Smooth muscle cell (in vitro differentiated cells): Measurements from ENCODE around the gene MED17. TPM values are rescaled to one million over a fixed set of nuclear protein-coding genes. Genes with fewer than 3 reads are reported as not detected.

Source experiments
- DNase-seq: peaks from one replicate; lab custom pipeline; 2025; ENCODE audit not compliant: unreplicated experiment; lab: John Stamatoyannopoulos, UW
- H2AFZ ChIP-seq: fragments of 200-600 bp; sonication (generic); 2 replicates; pipeline ENCODE4 v1.6.0; 2016; ENCODE audit warnings: antibody characterized with exemption, low read depth, mild to moderate bottlenecking
- H3F3A ChIP-seq: fragments of 200-600 bp; sonication (generic); 2 replicates; pipeline ENCODE4 v1.6.0; 2017; ENCODE audit warnings: antibody characterized with exemption, low read depth
- H3K27ac ChIP-seq: fragments of 200-600 bp; sonication (generic); 2 replicates; pipeline ENCODE4 v1.5.1; 2016; ENCODE audit warnings: low read depth, mild to moderate bottlenecking
- H3K27me3 ChIP-seq: fragments of 200-600 bp; sonication (generic); 2 replicates; pipeline ENCODE4 v1.6.1; 2016; ENCODE audit warnings: low read depth, mild to moderate bottlenecking
- H3K36me3 ChIP-seq: fragments of 200-600 bp; sonication (generic); 2 replicates; pipeline ENCODE4 v1.5.1; 2016; ENCODE audit warnings: low read depth
- H3K4me1 ChIP-seq: fragments of 200-600 bp; sonication (generic); 2 replicates; pipeline ENCODE4 v1.5.1; 2016; ENCODE audit warnings: low read depth
- H3K4me2 ChIP-seq: fragments of 200-600 bp; sonication (generic); 2 replicates; pipeline ENCODE4 v1.6.0; 2016; ENCODE audit warnings: mild to moderate bottlenecking
- H3K4me3 ChIP-seq: fragments of 200-600 bp; sonication (generic); 2 replicates; pipeline ENCODE4 v1.5.1; 2016; ENCODE audit warnings: mild to moderate bottlenecking
- H3K79me2 ChIP-seq: fragments of 200-600 bp; sonication (generic); 2 replicates; pipeline ENCODE4 v1.6.0; 2016; ENCODE audit warnings: low read depth, mild to moderate bottlenecking
- H3K9ac ChIP-seq: fragments of 200-600 bp; sonication (generic); 2 replicates; pipeline ENCODE4 v1.6.0; 2016; ENCODE audit warnings: low read depth
- H3K9me3 ChIP-seq: fragments of 200-600 bp; sonication (generic); replicated peaks from 2 replicates; pipeline ENCODE4 v1.5.1; 2016; ENCODE audit warnings: low read depth
- H4K20me1 ChIP-seq: fragments of 200-600 bp; sonication (generic); 2 replicates; pipeline ENCODE4 v1.6.0; 2016; ENCODE audit warnings: low read depth
- CTCF ChIP-seq: fragments of 200-600 bp; sonication (generic); IDR thresholded peaks from 2 replicates; pipeline ENCODE4 v1.5.1; 2017; ENCODE audit warnings: borderline replicate concordance, mild to moderate bottlenecking, antibody characterized with exemption; ENCODE audit not compliant: insufficient read depth, poor library complexity, severe bottlenecking
- WGBS: methylation state at CpG from one replicate; pipeline ENCODE4 v1.1.7; 2016; ENCODE audit warnings: low lambda C conversion rate; 5-methylcytosine and 5-hydroxymethylcytosine counted together
- polyA plus RNA-seq: library from polyadenylated mRNA; unstranded; fragments of >200 nt; fragmentation: Nextera tagmentation; extraction: Ambion mirVana; gene quantifications from 2 replicates; pipeline ENCODE4 v1.2.1, GENCODE V29; 2016
- total RNA-seq: library from RNA; depleted of rRNA; stranded (reverse); fragments of >200 nt; gene quantifications from 2 replicates; pipeline ENCODE4 v1.2.3, GENCODE V29; 2014

The MED17 gene
- total and polyA plus RNA-seq, 2 experiments from 2014 or later, result 20.2 to 30.6 TPM

- Histone ChIP-seq H3K4me3 (no peak overlapping the region), H3K27me3 (no peaks in the 10 kb centered on the region), H3K36me3 (peaks cover 31% of the 10 kb centered on the region), H3K9me3 (no peaks in the 10 kb centered on the region), H3K9ac (no peak overlapping the region), H3F3A (peaks cover 8% of the 10 kb centered on the region), H3K27ac (no peak overlapping the region), H3K4me2 (no peak overlapping the region), H2AFZ (no peak overlapping the region), H3K79me2 (peaks cover 3% of the 10 kb centered on the region), H3K4me1 (no peaks in the 10 kb centered on the region), H4K20me1 (peaks cover 53% of the 10 kb centered on the region)
- TF ChIP-seq CTCF, result no peak
- WGBS, result 95% methylated on average over 3 of the region's 3 CpGs
- DNase-seq, result no peak
Measured at GRCh38 chr11:93807980-93808379, 23.9 kb downstream of the MED17 start.

- TF ChIP-seq CTCF, result no peak
- H3K79me2 ChIP-seq, result no peaks in the 10 kb centered on the region
- no peaks in the 10 kb centered on the region for H3K27me3 ChIP-seq
Measured at GRCh38 chr11:93813974-93814373, 29.9 kb downstream of the MED17 start.

GRCh38 chr11:93814966-93815633 lies 31.0 kb downstream of the MED17 start:
- 71% methylated on average over 6 of the region's 6 CpGs for WGBS
- no peak overlapping the region for H3K4me2 ChIP-seq
- H2AFZ ChIP-seq, result no peak overlapping the region
- H3K27ac ChIP-seq, result no peak overlapping the region
- H3K9ac ChIP-seq, result no peak overlapping the region
- TF ChIP-seq CTCF, result no peak
- H3K4me1 ChIP-seq, result peaks cover 5% of the 10 kb centered on the region
- DNase-seq, result no peak
- no peaks in the 10 kb centered on the region for H3K27me3 ChIP-seq
- peaks cover 25% of the 10 kb centered on the region for H3K36me3 ChIP-seq
- peaks cover 4% of the 10 kb centered on the region for H3F3A ChIP-seq
- H3K79me2 ChIP-seq, result no peaks in the 10 kb centered on the region
- peaks cover 11% of the 10 kb centered on the region for H4K20me1 ChIP-seq
- no peak overlapping the region for H3K4me3 ChIP-seq
- no peaks in the 10 kb centered on the region for H3K9me3 ChIP-seq

More at GRCh38 chr11:93813974-93814373, 29.9 kb downstream of the MED17 start:
- H3F3A ChIP-seq, result peaks cover 8% of the 10 kb centered on the region
- peaks cover 28% of the 10 kb centered on the region for H3K36me3 ChIP-seq
- no peak overlapping the region for H3K4me3 ChIP-seq
- H3K4me1 ChIP-seq, result no peaks in the 10 kb centered on the region
- WGBS, result 98% methylated on average over 5 of the region's 5 CpGs
- peaks cover 16% of the 10 kb centered on the region for H4K20me1 ChIP-seq
- no peak overlapping the region for H3K9ac ChIP-seq
- H3K9me3 ChIP-seq, result no peaks in the 10 kb centered on the region
- no peak overlapping the region for H2AFZ ChIP-seq
- no peak overlapping the region for H3K4me2 ChIP-seq
- H3K27ac ChIP-seq, result no peak overlapping the region
- DNase-seq, result no peak
